Ishikawa (cell line): Measurements from ENCODE around the gene ILDR1.

ENCODE experiments used
- CEBPB ChIP-seq: IDR thresholded peaks from 2 replicates; pipeline ENCODE4 v1.6.1; 2012
- CREB1 ChIP-seq: IDR thresholded peaks from 2 replicates; pipeline ENCODE4 v1.6.1; 2012; ENCODE audit warnings: low read depth
- EGR1 ChIP-seq: IDR thresholded peaks from 2 replicates; pipeline ENCODE4 v1.6.1; 2012
- EP300 ChIP-seq: IDR thresholded peaks from 2 replicates; pipeline ENCODE4 v1.6.1; 2012; ENCODE audit warnings: borderline replicate concordance
- FOXM1 ChIP-seq: IDR thresholded peaks from 2 replicates; pipeline ENCODE4 v1.6.1; 2012; ENCODE audit warnings: low read depth, borderline replicate concordance
- MAX ChIP-seq: IDR thresholded peaks from 2 replicates; pipeline ENCODE4 v1.6.1; 2012
- NFIC ChIP-seq: IDR thresholded peaks from 2 replicates; pipeline ENCODE4 v1.6.1; 2012
- RAD21 ChIP-seq: IDR thresholded peaks from 2 replicates; pipeline ENCODE4 v1.6.1; 2012; ENCODE audit warnings: low read depth
- REST ChIP-seq: IDR thresholded peaks from 2 replicates; pipeline ENCODE4 v1.6.1; 2012; ENCODE audit warnings: low read depth, mild to moderate bottlenecking
- TAF1 ChIP-seq: IDR thresholded peaks from 2 replicates; pipeline ENCODE4 v1.6.1; 2012; ENCODE audit warnings: low read depth, mild to moderate bottlenecking
- TCF12 ChIP-seq: IDR thresholded peaks from 2 replicates; pipeline ENCODE4 v1.6.1; 2012; ENCODE audit warnings: low read depth
- TEAD4 ChIP-seq: IDR thresholded peaks from 2 replicates; pipeline ENCODE4 v1.6.1; 2012
- USF1 ChIP-seq: IDR thresholded peaks from 2 replicates; pipeline ENCODE4 v1.6.1; 2012
- YY1 ChIP-seq: IDR thresholded peaks from 2 replicates; pipeline ENCODE4 v1.6.1; 2012; ENCODE audit warnings: low read depth
- ZBTB7A ChIP-seq: IDR thresholded peaks from 2 replicates; pipeline ENCODE4 v1.6.1; 2012; ENCODE audit warnings: low read depth

Gene ILDR1

GRCh38 chr3:122021811-122022401 is at the start of gene ILDR1:
ILDR1 (minus strand) TSS chr3:122022247; CDS start chr3:122022077, 170 bp downstream.
- TF ChIP-seq TEAD4 (no peak; the same call in 1 of the 2 replicates), YY1 (peak; percentile 76; the same call in 1 of the 2 replicates), CREB1 (no peak), CEBPB (no peak), USF1 (no peak), EGR1 (peak; percentile 49; the same call in 1 of the 2 replicates), TAF1 (0 out of 2 replicates have a peak, but pooled peaks have one; percentile 23), MAX (peak; percentile 66), RAD21 (0 out of 2 replicates have a peak, but pooled peaks have one; percentile 1), TCF12 (0 out of 2 replicates have a peak, but pooled peaks have one; percentile 24), NFIC (peak; percentile 53; the same call in 1 of the 2 replicates), REST (no peak), FOXM1 (0 out of 2 replicates have a peak, but pooled peaks have one; percentile 32), ZBTB7A (peak; percentile 86), EP300 (no peak)

GRCh38 chr3:122067588-122068240 is 45.7 kb upstream of the ILDR1 start:
- TF ChIP-seq USF1 (no peak), YY1 (no peak), ZBTB7A (no peak), NFIC (no peak), RAD21 (no peak), EP300 (no peak), TCF12 (no peak), EGR1 (no peak), REST (no peak), FOXM1 (no peak), MAX (no peak)

GRCh38 chr3:122067214-122067550 is 45.1 kb upstream of the ILDR1 start:
- TF ChIP-seq NFIC = no peak
- no peak for TF ChIP-seq CEBPB
- TF ChIP-seq MAX = no peak
- TF ChIP-seq ZBTB7A = no peak
- TF ChIP-seq RAD21 = no peak
- TF ChIP-seq USF1 = no peak
- TF ChIP-seq EGR1 = no peak
- no peak for TF ChIP-seq TAF1
- no peak for TF ChIP-seq EP300
- no peak for TF ChIP-seq CREB1
- TF ChIP-seq REST = no peak
- TF ChIP-seq YY1 = no peak
- no peak for TF ChIP-seq TEAD4
- no peak for TF ChIP-seq TCF12
- no peak for TF ChIP-seq FOXM1
